HFFc6 (cell line): Measurements from ENCODE around the gene ZNF628. TPM values are rescaled to one million over a fixed set of nuclear protein-coding genes. Genes with fewer than 3 reads are reported as not detected.

Experiments used
- DNase-seq: peaks from one replicate; pipeline ENCODE4 v3.0.0-alpha.2; 2018
- H3K27ac Mint-ChIP-seq: 2 replicates; pipeline ENCODE4 v1.8.0; 2020; ENCODE audit warnings: mild to moderate bottlenecking, mixed read lengths
- H3K27me3 Mint-ChIP-seq: 2 replicates; pipeline ENCODE4 v1.8.0; 2021; ENCODE audit warnings: mild to moderate bottlenecking, moderate library complexity, mixed read lengths; ENCODE audit not compliant: insufficient read depth
- H3K36me3 Mint-ChIP-seq: 2 replicates; pipeline ENCODE4 v1.8.0; 2021; ENCODE audit warnings: low read depth, mixed read lengths
- H3K4me1 Mint-ChIP-seq: 2 replicates; pipeline ENCODE4 v1.8.0; 2020; ENCODE audit warnings: low read depth, mixed read lengths
- H3K4me3 Mint-ChIP-seq: 2 replicates; pipeline ENCODE4 v1.8.0; 2020; ENCODE audit warnings: mild to moderate bottlenecking, moderate library complexity, mixed read lengths
- H3K9me3 Mint-ChIP-seq: 2 replicates; pipeline ENCODE4 v1.8.0; 2020; ENCODE audit warnings: mild to moderate bottlenecking, mixed read lengths
- total RNA-seq, 6 experiments: library from RNA; stranded (reverse); fragmentation: NEBNext Ultra II Directional; extraction: Animal tissue kit (Norgen Biotek cat#: 25700); gene quantifications; 2 replicates in 1 of 6; 3 replicates in 5 of 6; pipeline ENCODE4 v1.2.3, GENCODE V29; 2021
- TF ChIP-seq, protein P1 (sequence below): fragments of 200-600 bp; sonication (generic); IDR thresholded peaks from 2 replicates; pipeline ENCODE4 v1.5.0; 2021; ENCODE audit warnings: antibody characterized with exemption, mild to moderate bottlenecking

The ZNF628 gene
- total RNA-seq, 6 experiments from 2014 or later, result 8.6 to 11.3 (median 9.5) TPM

DNA sequence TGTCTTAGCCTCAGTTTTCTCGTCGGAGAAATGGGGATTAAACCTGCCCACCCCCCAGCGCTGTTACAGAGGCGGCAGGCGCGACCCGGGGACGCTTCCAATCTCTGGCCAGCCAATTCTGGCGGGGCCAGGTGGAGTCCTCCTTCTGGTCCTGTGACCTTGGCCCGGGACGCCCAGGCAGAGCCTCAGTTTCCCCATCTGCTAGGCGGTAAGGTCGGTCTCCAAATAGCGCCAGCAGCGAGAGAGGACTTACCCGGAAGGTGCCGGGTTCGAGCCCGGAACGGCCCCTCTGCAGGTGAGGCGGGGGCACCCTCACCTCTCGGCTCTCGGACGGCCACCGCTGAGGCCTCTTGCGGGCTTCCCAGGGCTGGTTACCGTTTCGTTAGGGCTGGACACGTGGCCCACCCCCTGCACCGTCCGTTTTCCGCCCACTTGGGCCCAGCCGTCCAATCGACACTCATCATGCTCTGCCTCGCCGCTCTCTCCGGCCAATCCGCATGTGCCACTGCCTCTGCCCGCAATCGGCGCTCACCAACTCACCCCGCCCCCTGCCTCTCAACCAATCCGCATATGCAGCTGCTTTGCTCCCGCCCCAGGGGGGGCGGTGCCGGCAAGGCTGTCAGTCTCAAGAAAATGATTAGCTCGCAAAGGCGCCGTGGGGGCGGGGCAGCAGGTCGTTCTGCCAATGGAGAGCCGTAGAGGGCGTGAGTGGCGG is 15.0 kb upstream of the ZNF628 start, which contains the start of gene ISOC2:
Gene ISOC2, minus strand, starts transcription at position 384 of the 715 bp plus-strand sequence. CDS start 5,156 bp downstream, outside the sequence.
- Mint-ChIP-seq H3K9me3 (no peaks in the 10 kb centered on the region), H3K4me1 (peaks cover 38% of the 10 kb centered on the region), H3K36me3 (no peaks in the 10 kb centered on the region), H3K4me3 (peak within 1 kb of the TSS; percentile 94), H3K27ac (peak within 1 kb of the TSS; percentile 82), H3K27me3 (no peaks in the 10 kb centered on the region; the same call in 1 of the 2 replicates)
- TF ChIP-seq, protein P1, sequence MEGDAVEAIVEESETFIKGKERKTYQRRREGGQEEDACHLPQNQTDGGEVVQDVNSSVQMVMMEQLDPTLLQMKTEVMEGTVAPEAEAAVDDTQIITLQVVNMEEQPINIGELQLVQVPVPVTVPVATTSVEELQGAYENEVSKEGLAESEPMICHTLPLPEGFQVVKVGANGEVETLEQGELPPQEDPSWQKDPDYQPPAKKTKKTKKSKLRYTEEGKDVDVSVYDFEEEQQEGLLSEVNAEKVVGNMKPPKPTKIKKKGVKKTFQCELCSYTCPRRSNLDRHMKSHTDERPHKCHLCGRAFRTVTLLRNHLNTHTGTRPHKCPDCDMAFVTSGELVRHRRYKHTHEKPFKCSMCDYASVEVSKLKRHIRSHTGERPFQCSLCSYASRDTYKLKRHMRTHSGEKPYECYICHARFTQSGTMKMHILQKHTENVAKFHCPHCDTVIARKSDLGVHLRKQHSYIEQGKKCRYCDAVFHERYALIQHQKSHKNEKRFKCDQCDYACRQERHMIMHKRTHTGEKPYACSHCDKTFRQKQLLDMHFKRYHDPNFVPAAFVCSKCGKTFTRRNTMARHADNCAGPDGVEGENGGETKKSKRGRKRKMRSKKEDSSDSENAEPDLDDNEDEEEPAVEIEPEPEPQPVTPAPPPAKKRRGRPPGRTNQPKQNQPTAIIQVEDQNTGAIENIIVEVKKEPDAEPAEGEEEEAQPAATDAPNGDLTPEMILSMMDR, result no peak
- DNase-seq, result peak; percentile 100

DNA sequence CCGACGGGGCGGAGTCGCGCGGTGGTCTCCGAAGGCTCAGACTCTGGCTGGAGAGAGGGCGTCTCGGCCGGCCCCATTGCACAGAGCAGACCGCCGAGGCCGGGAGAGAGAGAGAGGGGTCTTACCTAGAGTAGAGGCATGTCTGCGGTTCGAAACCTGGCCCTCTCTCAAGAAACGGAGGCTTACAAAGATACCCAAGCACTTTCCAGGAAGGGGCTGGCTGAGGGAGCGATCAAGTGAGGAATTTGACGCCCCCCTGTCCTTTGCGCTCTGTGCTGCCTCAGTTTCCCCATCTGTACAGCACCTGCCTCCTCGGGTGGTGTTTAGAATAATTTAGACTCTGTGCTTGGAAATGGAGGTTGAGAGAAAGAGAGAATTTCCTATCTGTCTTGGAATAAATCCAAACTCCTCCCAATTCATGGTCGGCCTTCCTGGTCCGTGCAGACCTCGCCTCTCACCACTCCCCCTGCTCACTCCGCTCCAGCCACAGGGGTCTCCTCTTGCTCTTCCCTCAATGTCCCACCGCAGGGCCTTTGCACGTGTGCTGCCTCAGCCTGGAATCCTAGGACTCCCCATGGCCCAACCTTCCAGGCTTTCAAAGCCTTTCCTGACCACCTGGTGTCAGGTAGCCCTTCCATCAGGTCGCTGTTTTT is 14.3 kb upstream of the ZNF628 start:
- H3K36me3 Mint-ChIP-seq, result no peaks in the 10 kb centered on the region
- TF ChIP-seq, protein P1, result no peak
- H3K4me3 Mint-ChIP-seq, result peak overlapping the region; percentile 94
- peaks cover 42% of the 10 kb centered on the region for H3K4me1 Mint-ChIP-seq
- H3K27ac Mint-ChIP-seq, result peak overlapping the region; percentile 82
- no peaks in the 10 kb centered on the region; the same call in 1 of the 2 replicates for H3K27me3 Mint-ChIP-seq
- DNase-seq, result no peak
- no peaks in the 10 kb centered on the region for H3K9me3 Mint-ChIP-seq

DNA sequence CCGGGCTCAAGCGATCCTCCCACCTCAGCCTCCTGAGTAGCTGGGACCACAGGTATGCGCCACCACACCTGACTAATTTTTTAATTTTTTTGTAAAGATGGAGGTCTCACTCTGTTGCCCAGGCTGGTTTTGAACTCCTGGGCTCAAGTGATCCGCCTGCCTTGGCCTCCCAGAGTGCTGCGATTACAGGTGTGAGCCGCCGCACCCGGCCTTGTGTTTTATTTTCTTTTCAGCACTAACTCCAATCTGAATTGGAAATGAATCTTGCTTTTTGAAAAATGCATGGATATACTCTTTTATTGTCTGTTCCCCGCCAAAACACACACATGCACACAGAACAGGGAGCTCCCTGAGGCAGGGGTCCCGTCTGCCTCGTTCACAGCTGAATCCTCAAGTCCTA is 13.7 kb upstream of the ZNF628 start:
- Mint-ChIP-seq H3K9me3 (no peaks in the 10 kb centered on the region), H3K4me3 (peak overlapping the region; percentile 94), H3K27me3 (no peaks in the 10 kb centered on the region; the same call in 1 of the 2 replicates), H3K4me1 (peaks cover 48% of the 10 kb centered on the region), H3K27ac (no peak overlapping the region; the same call in 1 of the 2 replicates), H3K36me3 (no peaks in the 10 kb centered on the region)
- no peak for DNase-seq
- TF ChIP-seq, protein P1, result no peak

DNA sequence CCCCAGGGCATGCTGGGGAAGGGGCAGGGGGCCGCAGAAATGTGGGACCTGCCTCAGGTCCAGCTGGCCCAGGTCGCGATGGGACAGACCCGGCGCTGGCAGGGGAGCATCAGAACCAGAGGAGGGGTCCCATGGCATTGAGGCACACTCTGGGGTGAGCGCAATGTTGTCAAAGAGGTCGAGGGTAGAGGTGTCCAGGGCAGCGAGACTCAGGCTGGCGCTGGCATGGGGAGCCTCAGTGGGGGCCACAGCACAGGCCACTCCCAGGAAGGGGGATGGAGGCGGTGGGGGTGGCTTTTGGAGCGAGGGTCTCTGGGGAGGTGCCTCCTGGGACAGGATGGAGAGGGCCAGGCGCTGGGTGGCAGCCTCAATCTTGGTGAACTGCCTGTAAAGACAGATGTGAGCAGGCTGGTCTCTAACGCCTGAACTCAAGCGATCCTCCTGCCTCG is 12.8 kb upstream of the ZNF628 start:
- TF ChIP-seq, protein P1, result no peak
- Mint-ChIP-seq H3K9me3 (no peaks in the 10 kb centered on the region), H3K4me1 (peaks cover 54% of the 10 kb centered on the region), H3K27ac (no peak overlapping the region), H3K27me3 (no peaks in the 10 kb centered on the region; the same call in 1 of the 2 replicates), H3K36me3 (no peaks in the 10 kb centered on the region), H3K4me3 (no peak overlapping the region)
- no peak for DNase-seq

DNA sequence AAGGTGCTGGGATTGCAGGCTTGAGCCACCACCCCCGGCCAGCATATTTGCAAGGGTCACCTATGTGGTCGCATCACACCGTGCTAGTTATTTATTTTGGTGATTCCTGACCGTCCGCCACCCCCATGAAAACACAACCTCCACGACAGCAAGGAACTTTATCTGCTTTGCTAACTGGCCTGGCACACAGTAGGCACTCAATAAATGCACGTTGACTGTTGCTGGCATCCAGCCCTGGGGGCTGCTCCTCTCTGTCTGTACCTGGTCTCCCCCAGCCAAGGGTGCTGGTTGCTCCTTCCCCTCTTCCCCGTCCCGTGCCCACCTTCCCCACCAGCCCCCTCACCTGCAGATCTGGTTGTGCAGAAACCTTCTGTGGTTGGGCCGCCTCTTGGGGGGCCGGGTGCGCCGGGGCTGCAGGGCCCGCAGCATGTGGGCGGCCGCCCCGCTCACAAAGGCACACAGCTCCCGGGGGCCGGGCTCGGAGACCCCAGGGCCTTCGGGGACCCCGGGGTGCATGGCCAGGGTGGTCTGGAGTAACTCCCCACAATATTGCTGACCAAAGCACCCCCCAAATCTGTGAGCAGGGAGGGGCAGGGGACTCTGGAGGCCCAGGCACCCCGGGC is 12.3 kb upstream of the ZNF628 start:
- Mint-ChIP-seq H3K4me3 (no peak overlapping the region), H3K36me3 (no peaks in the 10 kb centered on the region), H3K27ac (no peak overlapping the region), H3K27me3 (no peaks in the 10 kb centered on the region; the same call in 1 of the 2 replicates), H3K4me1 (peaks cover 54% of the 10 kb centered on the region), H3K9me3 (no peaks in the 10 kb centered on the region)
- DNase-seq, result no peak
- TF ChIP-seq, protein P1, result no peak
